Common myeloid progenitor, CD34-positive (primary cell): Measurements from ENCODE around the gene DMRT2.

Experiments used
- CTCF ChIA-PET: fragments of 350-600 bp; sonication (Branson Sonifier 250); formaldehyde crosslinking; loops from one replicate; lab custom pipeline; 2021; ENCODE audit warnings: antibody characterized with exemption; lab: Charles Lee
- POLR2A ChIA-PET: fragments of 350-600 bp; sonication (Branson Sonifier 250); formaldehyde crosslinking; loops from one replicate; lab custom pipeline; 2021; ENCODE audit warnings: antibody characterized with exemption; lab: Charles Lee
- DNase-seq, 3 donors: peaks; one replicate each; pipeline versions ENCODE4 v3.0.0 to v3.0.0-alpha.2; 2013
- H3K27ac ChIP-seq, 2 experiments: 1 replicate in 1 of 2; 2 replicates in 1 of 2; pipeline ENCODE4 v1.7.0; 2013; ENCODE audit warnings: inconsistent platforms in 2 of 2, low read length in 2 of 2, mild to moderate bottlenecking in 2 of 2, low read depth in 1 of 2, moderate library complexity in 1 of 2; ENCODE audit not compliant: severe bottlenecking in 2 of 2, insufficient read depth in 1 of 2, poor library complexity in 1 of 2
- H3K27me3 ChIP-seq, 5 experiments: replicated peaks in 2 of 5; 1 replicate in 3 of 5; 2 replicates in 2 of 5; pipeline versions ENCODE4 v1.6.1 to v1.7.0; 2013; ENCODE audit warnings: low read length in 4 of 5, mild to moderate bottlenecking in 2 of 5, moderate library complexity in 2 of 5, inconsistent platforms in 1 of 5; ENCODE audit not compliant: insufficient read depth in 5 of 5, control insufficient read depth in 4 of 5
- H3K36me3 ChIP-seq, 4 experiments: 1 replicate in 2 of 4; 2 replicates in 2 of 4; pipeline versions ENCODE4 v1.6.1 to v1.7.0; 2013; ENCODE audit warnings: low read length in 3 of 4, control low read depth in 1 of 4, mild to moderate bottlenecking in 1 of 4; ENCODE audit not compliant: control insufficient read depth in 4 of 4, insufficient read depth in 4 of 4
- H3K4me1 ChIP-seq, 4 experiments: 1 replicate in 3 of 4; 2 replicates in 1 of 4; pipeline versions ENCODE4 v1.6.1 to v1.7.1; 2013; ENCODE audit warnings: low read length in 3 of 4, mild to moderate bottlenecking in 3 of 4, control low read depth in 1 of 4, inconsistent platforms in 1 of 4, moderate library complexity in 1 of 4; ENCODE audit not compliant: control insufficient read depth in 4 of 4, insufficient read depth in 4 of 4; ENCODE audit errors: control extremely low read depth in 1 of 4
- H3K4me3 ChIP-seq, 7 experiments: 1 replicate in 4 of 7; 2 replicates in 3 of 7; pipeline versions ENCODE4 v1.5.1 to v1.7.0; 2013; ENCODE audit warnings: mild to moderate bottlenecking in 7 of 7, low read length in 6 of 7, moderate library complexity in 6 of 7, inconsistent platforms in 2 of 7, low read depth in 2 of 7, control low read depth in 1 of 7; ENCODE audit not compliant: insufficient read depth in 4 of 7, control insufficient read depth in 1 of 7; ENCODE audit errors: extremely low read depth in 1 of 7
- H3K9me3 ChIP-seq, 5 experiments: 1 replicate in 4 of 5; 2 replicates in 1 of 5; pipeline versions ENCODE4 v1.6.1 to v1.7.1; 2013; ENCODE audit warnings: low read length in 4 of 5, mild to moderate bottlenecking in 2 of 5, inconsistent platforms in 1 of 5, low read depth in 1 of 5, moderate library complexity in 1 of 5; ENCODE audit not compliant: control insufficient read depth in 4 of 5, insufficient read depth in 2 of 5; ENCODE audit errors: control extremely low read depth in 1 of 5
- WGBS: methylation state at CpG from one replicate; pipeline ENCODE4 v1.1.5; 2013; ENCODE audit not compliant: insufficient coverage; 5-methylcytosine and 5-hydroxymethylcytosine counted together

Gene DMRT2

DNA sequence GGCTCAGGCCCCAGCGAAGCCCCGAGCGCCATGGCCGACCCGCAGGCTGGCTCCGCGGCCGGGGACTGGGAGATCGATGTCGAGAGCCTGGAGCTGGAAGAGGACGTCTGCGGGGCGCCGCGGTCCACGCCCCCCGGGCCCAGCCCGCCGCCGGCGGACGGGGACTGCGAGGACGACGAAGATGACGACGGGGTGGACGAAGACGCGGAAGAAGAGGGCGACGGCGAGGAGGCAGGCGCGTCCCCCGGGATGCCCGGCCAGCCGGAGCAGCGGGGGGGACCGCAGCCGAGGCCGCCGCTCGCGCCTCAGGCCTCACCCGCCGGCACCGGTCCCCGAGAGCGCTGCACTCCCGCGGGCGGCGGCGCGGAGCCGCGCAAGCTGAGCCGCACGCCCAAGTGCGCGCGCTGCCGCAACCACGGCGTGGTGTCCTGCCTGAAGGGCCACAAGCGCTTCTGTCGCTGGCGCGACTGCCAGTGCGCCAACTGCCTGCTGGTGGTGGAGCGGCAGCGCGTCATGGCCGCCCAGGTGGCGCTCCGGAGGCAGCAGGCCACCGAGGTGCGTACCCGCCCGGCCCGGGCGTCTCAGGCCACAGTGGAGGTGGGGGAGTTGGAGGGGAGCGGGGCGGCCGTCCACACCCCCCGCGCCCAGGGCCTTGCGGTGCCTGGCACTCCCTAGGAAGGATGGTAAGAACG lies 1.6 kb downstream of the DMRT2 start:
- Histone ChIP-seq H3K9me3 (peaks cover 0 to 13% (median 0%) of the 10 kb centered on the region in 5 experiments), H3K27ac (no peak overlapping the region), H3K4me3 (peak overlapping the region; percentile 9 to 64 (median 36)), H3K27me3 (peaks cover 17 to 100% (median 81%) of the 10 kb centered on the region in 5 experiments), H3K4me1 (peaks cover 0 to 47% (median 29%) of the 10 kb centered on the region in 4 experiments), H3K36me3 (no peaks in the 10 kb centered on the region)
- CTCF ChIA-PET: interaction anchor here (1.1 kb wide), 1 partner anchor 77 kb away, joined by 4 read pairs; no protein-coding TSS in a partner anchor
- POLR2A ChIA-PET: no interaction called here
- under 1% methylated on average over 66 of the region's 90 CpGs for WGBS
- DNase-seq: peak; percentile 60 to 82 (median 76)

DNA sequence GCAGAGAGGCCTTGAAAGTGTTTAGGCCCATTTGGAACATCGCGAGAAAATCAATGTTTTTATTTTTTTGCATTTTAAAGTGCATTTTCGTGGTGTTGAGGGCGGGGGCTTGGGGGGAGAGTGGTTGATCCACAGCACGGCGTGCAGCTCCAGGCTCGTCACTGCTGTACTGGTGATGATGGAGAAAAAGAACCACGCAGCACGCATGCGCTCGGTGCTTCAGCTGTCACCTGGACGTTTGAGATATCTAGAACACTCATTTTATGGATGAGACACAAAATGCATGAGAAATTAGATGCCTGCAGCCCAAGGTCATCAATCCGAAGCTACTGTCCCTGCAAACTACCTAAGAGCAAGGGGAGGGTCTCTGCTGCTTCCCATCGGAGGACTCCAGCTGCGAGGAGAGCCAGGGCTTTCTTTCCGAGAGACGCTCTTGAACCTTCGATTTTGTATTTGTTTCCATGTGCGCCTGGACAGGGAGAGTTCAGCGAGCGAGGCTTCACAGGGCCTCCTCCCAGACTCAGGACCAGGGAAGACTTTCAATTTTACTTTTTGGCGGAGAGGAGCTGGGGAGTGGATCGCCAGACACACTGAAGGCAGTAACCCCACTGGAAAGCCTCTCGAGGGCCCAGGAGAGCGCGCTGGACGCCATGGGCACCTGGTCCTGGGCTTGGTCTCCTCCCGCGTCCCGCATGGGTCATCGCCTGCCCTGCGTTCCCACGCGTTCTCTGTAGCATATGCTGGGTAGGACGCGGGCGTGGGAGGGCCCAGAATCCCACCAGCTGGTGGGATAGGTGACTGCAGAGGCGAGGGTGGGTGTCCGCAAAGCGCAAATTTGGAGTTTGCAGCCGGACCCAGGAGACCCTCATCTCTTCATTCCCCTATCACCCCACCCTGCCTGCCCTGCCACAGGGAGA lies 2.5 kb downstream of the DMRT2 start:
- WGBS: 8% methylated on average over 31 of the region's 41 CpGs
- Histone ChIP-seq H3K27ac (no peak overlapping the region), H3K9me3 (peaks cover 0 to 13% (median 0%) of the 10 kb centered on the region in 5 experiments), H3K27me3 (peaks cover 20 to 99% (median 80%) of the 10 kb centered on the region in 5 experiments), H3K4me1 (peaks cover 0 to 40% (median 24%) of the 10 kb centered on the region in 4 experiments), H3K4me3 (peak overlapping the region in 4 of 7 experiments; percentile 32 to 64 (median 50)), H3K36me3 (no peaks in the 10 kb centered on the region)
- POLR2A ChIA-PET: no interaction called here
- CTCF ChIA-PET: interaction anchor here (1.1 to 1.7 kb wide), 3 partner anchors 24 to 78 kb away, joined by 3 to 4 read pairs (median 4); no protein-coding TSS in a partner anchor
- DNase-seq: no peak

DNA sequence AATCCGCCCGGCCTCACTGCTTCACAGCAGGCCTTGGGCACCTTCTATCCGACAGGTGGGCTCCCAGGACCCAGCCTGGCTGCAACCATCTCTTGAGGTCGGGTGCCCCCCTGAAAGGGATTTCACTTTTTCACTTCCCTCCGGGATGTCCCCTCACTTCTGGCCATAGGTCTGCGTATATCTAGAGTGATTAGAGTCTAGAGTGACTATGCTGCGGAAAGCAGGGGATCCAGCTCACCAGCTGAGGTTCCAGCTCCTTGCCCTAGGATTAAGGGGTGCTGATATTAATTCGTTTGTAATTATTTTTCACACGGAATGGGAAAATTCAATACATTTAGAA lies 3.1 kb downstream of the DMRT2 start:
- 11% methylated on average over 9 of the region's 9 CpGs for WGBS
- H3K9me3 ChIP-seq: peaks cover 0 to 11% (median 0%) of the 10 kb centered on the region in 5 experiments
- H3K27me3 ChIP-seq: peaks cover 20 to 99% (median 76%) of the 10 kb centered on the region in 5 experiments
- peaks cover 0 to 35% (median 20%) of the 10 kb centered on the region in 4 experiments for H3K4me1 ChIP-seq
- ChIA-PET POLR2A (no interaction called here), CTCF (interaction anchor here (1.6 to 1.7 kb wide), 2 partner anchors 24 to 44 kb away, joined by 3 to 4 read pairs; no protein-coding TSS in a partner anchor)
- no peak for DNase-seq
- no peaks in the 10 kb centered on the region for H3K36me3 ChIP-seq
- no peak overlapping the region for H3K4me3 ChIP-seq
- H3K27ac ChIP-seq: no peak overlapping the region

DNA sequence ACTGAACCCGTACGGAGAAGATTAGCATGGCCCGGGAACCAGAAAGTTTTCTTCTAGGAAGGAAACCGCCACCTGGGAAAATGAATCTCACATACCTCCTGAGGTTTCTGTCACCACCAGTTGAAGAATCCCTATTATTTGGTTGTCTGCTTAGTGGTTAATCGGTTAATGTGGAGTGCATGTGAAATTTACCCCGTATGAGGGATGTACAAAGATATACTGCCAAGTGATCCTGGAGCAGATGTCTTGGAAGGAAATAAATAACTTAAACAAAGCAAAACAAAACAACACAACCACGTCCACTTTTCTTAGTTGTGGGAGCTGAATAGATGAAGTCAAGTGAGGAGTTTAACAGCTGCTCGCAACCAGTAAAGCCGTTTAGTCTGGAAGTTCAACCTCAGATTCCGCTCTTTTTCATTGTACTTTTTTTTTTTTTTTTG lies 3.8 kb downstream of the DMRT2 start:
- H3K27ac ChIP-seq: no peak overlapping the region
- no peak overlapping the region for H3K4me3 ChIP-seq
- WGBS: 20% methylated on average over 1 of the region's 10 CpGs
- H3K4me1 ChIP-seq: peaks cover 0 to 29% (median 17%) of the 10 kb centered on the region in 4 experiments
- peaks cover 0 to 3% (median 0%) of the 10 kb centered on the region in 5 experiments for H3K9me3 ChIP-seq
- CTCF ChIA-PET: interaction anchor here (1.6 to 1.7 kb wide), 2 partner anchors 23 to 45 kb away, joined by 3 to 4 read pairs; no protein-coding TSS in a partner anchor
- POLR2A ChIA-PET: no interaction called here
- peaks cover 20 to 98% (median 72%) of the 10 kb centered on the region in 5 experiments for H3K27me3 ChIP-seq
- peak in 1 of 3 donors; percentile 40 for DNase-seq
- H3K36me3 ChIP-seq: no peaks in the 10 kb centered on the region

GRCh38 chr9:1055166-1055565 lies 5.0 kb downstream of the DMRT2 start:
- Histone ChIP-seq H3K4me3 (no peak overlapping the region), H3K9me3 (peaks cover 0 to 2% (median 0%) of the 10 kb centered on the region in 5 experiments), H3K36me3 (no peaks in the 10 kb centered on the region), H3K27ac (no peak overlapping the region), H3K4me1 (peaks cover 0 to 24% (median 15%) of the 10 kb centered on the region in 4 experiments), H3K27me3 (peaks cover 16 to 92% (median 65%) of the 10 kb centered on the region in 5 experiments)
- CTCF ChIA-PET: interaction anchor here (0.6 kb wide), 1 partner anchor 71 kb away, joined by 3 read pairs; no protein-coding TSS in a partner anchor
- no peak for DNase-seq
- POLR2A ChIA-PET: no interaction called here
- WGBS: 46% methylated on average over 3 of the region's 5 CpGs

- DNase-seq: no peak
- H3K4me1 ChIP-seq: peaks cover 0 to under 1% (median 0%) of the 10 kb centered on the region in 4 experiments
- no peaks in the 10 kb centered on the region for H3K36me3 ChIP-seq
- 59% methylated on average over 3 of the region's 3 CpGs for WGBS
- ChIA-PET CTCF (interaction anchor here (0.6 to 0.8 kb wide), 3 partner anchors 12 to 1691 kb away, joined by 3 read pairs; no protein-coding TSS in a partner anchor), POLR2A (no interaction called here)
- no peak overlapping the region for H3K27ac ChIP-seq
- H3K9me3 ChIP-seq: no peaks in the 10 kb centered on the region
- H3K4me3 ChIP-seq: no peak overlapping the region
- peaks cover 18 to 65% (median 48%) of the 10 kb centered on the region in 5 experiments for H3K27me3 ChIP-seq
Observed at GRCh38 chr9:1057910-1058309, 7.8 kb downstream of the DMRT2 start.
